H1 (cell line): ENCODE data around the gene DCTPP1. TPM values are rescaled to one million over a fixed set of nuclear protein-coding genes. Genes with fewer than 3 reads are reported as not detected.
A peak's percentile ranks its signal among the peaks of the same experiment; 100 is the strongest.

Source experiments
- CTCF ChIA-PET: fragments of 300-600 bp; sonication (Branson Sonifier 250); formaldehyde crosslinking; loops from one replicate; lab custom pipeline; 2021; ENCODE audit not compliant: partially characterized antibody; lab: Charles Lee
- POLR2A ChIA-PET: fragments of 300-600 bp; sonication (Branson Sonifier 250); formaldehyde crosslinking; loops from one replicate; lab custom pipeline; 2021; ENCODE audit warnings: inconsistent platforms; ENCODE audit not compliant: partially characterized antibody; lab: Charles Lee
- DNase-seq, 2 experiments: peaks; one replicate each; pipeline versions ENCODE4 v3.0.0 to v3.0.0-alpha.2; 2010 to 2022; ENCODE audit warnings: low spot score in 2 of 2, low read depth in 1 of 2, mixed read lengths in 1 of 2
- FAIRE-seq: peaks from 2 replicates; lab custom pipeline; 2011; peaks lifted over from hg19 to GRCh38; lab: Jason Lieb, UNC
- H2AFZ ChIP-seq: 2 replicates; pipeline ENCODE4 v1.8.1; 2012; ENCODE audit warnings: low read length, inconsistent platforms
- H2AK5ac ChIP-seq: 2 replicates; pipeline ENCODE4 v1.6.1; 2013; ENCODE audit warnings: low read depth, low read length
- H2BK120ac ChIP-seq: replicated peaks from 2 replicates; pipeline ENCODE3; 2013; ENCODE audit warnings: low read depth, low read length, inconsistent platforms
- H2BK12ac ChIP-seq: 2 replicates; pipeline ENCODE4 v1.6.1; 2013; ENCODE audit warnings: low read depth, low read length
- H2BK15ac ChIP-seq: 2 replicates; pipeline ENCODE4 v1.6.1; 2013; ENCODE audit warnings: low read length
- H2BK20ac ChIP-seq: 2 replicates; pipeline ENCODE4 v1.6.1; 2013; ENCODE audit warnings: low read length
- H2BK5ac ChIP-seq: 2 replicates; pipeline ENCODE4 v1.6.1; 2013; ENCODE audit warnings: low read depth, low read length
- H3K14ac ChIP-seq: 2 replicates; pipeline ENCODE4 v1.6.1; 2013; ENCODE audit warnings: inconsistent platforms; ENCODE audit not compliant: insufficient read length
- H3K18ac ChIP-seq: 2 replicates; pipeline ENCODE4 v1.6.1; 2013; ENCODE audit warnings: low read length; ENCODE audit errors: extremely low read depth
- H3K23ac ChIP-seq: 2 replicates; pipeline ENCODE4 v1.6.1; 2013; ENCODE audit warnings: inconsistent platforms; ENCODE audit not compliant: insufficient read length
- H3K23me2 ChIP-seq: 2 replicates; pipeline ENCODE4 v1.6.1; 2013; ENCODE audit warnings: low read depth, low read length
- H3K27ac ChIP-seq: 2 replicates; pipeline ENCODE4 v1.6.1; 2011; ENCODE audit warnings: low read depth, low read length, inconsistent platforms
- H3K27me3 ChIP-seq, 4 experiments: replicated peaks in 1 of 4; 1 replicate in 1 of 4; 2 replicates in 3 of 4; pipeline versions ENCODE4 v1.6.1 to v1.8.1; 2011 to 2013; ENCODE audit warnings: low read length in 3 of 4, mild to moderate bottlenecking in 3 of 4, inconsistent platforms in 2 of 4, mixed read lengths in 2 of 4, moderate library complexity in 1 of 4; ENCODE audit not compliant: control insufficient read depth in 3 of 4, insufficient read depth in 3 of 4; ENCODE audit errors: extremely low read depth in 1 of 4
- H3K36me3 ChIP-seq, 4 experiments: 2 replicates each; pipeline versions ENCODE4 v1.6.1 to v1.8.1; 2011 to 2013; ENCODE audit warnings: mild to moderate bottlenecking in 4 of 4, low read length in 3 of 4, moderate library complexity in 2 of 4, control low read depth in 1 of 4, inconsistent platforms in 1 of 4; ENCODE audit not compliant: insufficient read depth in 4 of 4, control insufficient read depth in 2 of 4
- H3K4ac ChIP-seq: replicated peaks from 2 replicates; pipeline ENCODE3; 2013; ENCODE audit warnings: low read length, low read depth, mixed read lengths, inconsistent platforms; ENCODE audit not compliant: insufficient read length
- H3K4me1 ChIP-seq, 4 experiments: replicated peaks in 1 of 4; 1 replicate in 1 of 4; 2 replicates in 3 of 4; pipeline versions ENCODE4 v1.6.1 to v1.8.1; 2011 to 2013; ENCODE audit warnings: low read length in 3 of 4, inconsistent platforms in 2 of 4, mixed read lengths in 1 of 4; ENCODE audit not compliant: insufficient read depth in 4 of 4, control insufficient read depth in 3 of 4
- H3K4me2 ChIP-seq, 2 experiments: 2 replicates each; pipeline versions ENCODE4 v1.6.1 to v1.8.1; 2011 to 2013; ENCODE audit warnings: low read depth in 2 of 2, low read length in 2 of 2, control low read depth in 1 of 2, inconsistent platforms in 1 of 2, mild to moderate bottlenecking in 1 of 2; ENCODE audit not compliant: insufficient read depth in 1 of 2
- H3K4me3 ChIP-seq, 4 experiments: fragments of 200-600, 300-600 bp in 1 of 4; sonication (generic), shearing (Covaris generic), sonication (Bioruptor Twin) in 1 of 4; 2 replicates each; pipeline versions ENCODE4 v1.5.1 to v1.8.1; 2011 to 2016; ENCODE audit warnings: low read length in 4 of 4, low read depth in 3 of 4, control low read depth in 2 of 4, inconsistent platforms in 2 of 4, mild to moderate bottlenecking in 2 of 4, mixed read lengths in 1 of 4, moderate library complexity in 1 of 4; ENCODE audit not compliant: insufficient read depth in 2 of 4; ENCODE audit errors: extremely low read depth in 1 of 4
- H3K56ac ChIP-seq: replicated peaks from 2 replicates; pipeline ENCODE3; 2013; ENCODE audit warnings: low read depth, mild to moderate bottlenecking, mixed read lengths, low read length, inconsistent platforms; ENCODE audit not compliant: insufficient read length
- H3K79me1 ChIP-seq: 2 replicates; pipeline ENCODE4 v1.6.1; 2013; ENCODE audit warnings: low read depth, low read length, control low read depth
- H3K79me2 ChIP-seq, 2 experiments: 2 replicates each; pipeline versions ENCODE4 v1.6.1 to v1.8.1; 2012 to 2013; ENCODE audit warnings: low read length in 2 of 2, mild to moderate bottlenecking in 2 of 2, inconsistent platforms in 1 of 2; ENCODE audit not compliant: insufficient read depth in 2 of 2, control insufficient read depth in 1 of 2
- H3K9ac ChIP-seq, 4 experiments: replicated peaks in 1 of 4; 1 replicate in 1 of 4; 2 replicates in 3 of 4; pipeline versions ENCODE4 v1.6.1 to v1.8.1; 2011 to 2013; ENCODE audit warnings: low read depth in 3 of 4, low read length in 3 of 4, control low read depth in 2 of 4, mild to moderate bottlenecking in 2 of 4, moderate library complexity in 2 of 4, inconsistent platforms in 1 of 4; ENCODE audit errors: extremely low read depth in 1 of 4
- H3K9me3 ChIP-seq, 2 experiments: 2 replicates each; pipeline versions ENCODE4 v1.6.1 to v1.8.1; 2012 to 2013; ENCODE audit warnings: mild to moderate bottlenecking in 2 of 2, moderate library complexity in 2 of 2, control low read depth in 1 of 2, inconsistent platforms in 1 of 2, low read depth in 1 of 2, low read length in 1 of 2, mixed read lengths in 1 of 2; ENCODE audit not compliant: insufficient read depth in 2 of 2
- H4K20me1 ChIP-seq, 2 experiments: replicated peaks in 1 of 2; 2 replicates each; pipeline versions ENCODE3 to v1.8.1; 2011 to 2013; ENCODE audit warnings: inconsistent platforms in 2 of 2, low read length in 2 of 2, mild to moderate bottlenecking in 1 of 2; ENCODE audit not compliant: insufficient read depth in 2 of 2, control insufficient read depth in 1 of 2
- H4K5ac ChIP-seq: 2 replicates; pipeline ENCODE4 v1.6.1; 2013; ENCODE audit warnings: low read length, low read depth, mixed read lengths, inconsistent platforms; ENCODE audit not compliant: insufficient read length
- H4K8ac ChIP-seq: 2 replicates; pipeline ENCODE4 v1.8.0; 2013; ENCODE audit warnings: mild to moderate bottlenecking, moderate library complexity, low read length, inconsistent platforms; ENCODE audit not compliant: insufficient read depth; ENCODE audit errors: extremely low read depth
- H4K91ac ChIP-seq: replicated peaks from 2 replicates; pipeline ENCODE3; 2013; ENCODE audit warnings: low read length, mixed read lengths, inconsistent platforms; ENCODE audit not compliant: insufficient read length
- KDM4A ChIP-seq: IDR thresholded peaks from one replicate; pipeline ENCODE4 v1.7.1; 2012; ENCODE audit warnings: low read depth, mild to moderate bottlenecking, moderate library complexity, low read length, inconsistent platforms; ENCODE audit not compliant: severe bottlenecking
- MAX ChIP-seq: IDR thresholded peaks from 2 replicates; pipeline ENCODE4 v1.6.1; 2012; ENCODE audit warnings: inconsistent platforms
- TCF12 ChIP-seq: IDR thresholded peaks from 2 replicates; pipeline ENCODE4 v1.6.1; 2011; ENCODE audit warnings: low read depth, mild to moderate bottlenecking, low read length
- WGBS, 2 experiments: shearing (Covaris generic) in 1 of 2; methylation state at CpG; one replicate each; pipeline versions ENCODE4 v1.1.6 to v1.1.7; 2013 to 2015; ENCODE audit warnings: low lambda C conversion rate in 2 of 2, mixed read lengths in 2 of 2, inconsistent platforms in 1 of 2, low coverage in 1 of 2, missing lambda C conversion rate in 1 of 2; ENCODE audit not compliant: insufficient replicate concordance in 2 of 2, insufficient coverage in 1 of 2, insufficient read length in 1 of 2; ENCODE audit errors: extremely low coverage in 1 of 2, missing lambda C conversion rate in 1 of 2; 5-methylcytosine and 5-hydroxymethylcytosine counted together
- polyA plus RNA-seq, 7 experiments: library from polyadenylated mRNA; depleted of rRNA in 3 of 7; stranded (reverse) in 5 of 7; unstranded in 2 of 7; fragments of >200 nt in 5 of 7; fragments of 200-250 nt in 2 of 7; gene quantifications; 1 replicate in 5 of 7; 2 replicates in 1 of 7; 4 replicates in 1 of 7; pipeline versions ENCODE4 v1.2.1 to v1.2.3, GENCODE V29; 2011 to 2013; ENCODE audit warnings: missing spikeins in 2 of 7, mixed read lengths in 2 of 7
- total RNA-seq: library from RNA; stranded (reverse); fragmentation: NEBNext Ultra II Directional; extraction: Animal tissue kit (Norgen Biotek cat#: 25700); gene quantifications from 2 replicates; pipeline ENCODE4 v1.2.1, GENCODE V29; 2021

Gene DCTPP1
- total and polyA plus RNA-seq, 2 of the 8 experiments (the other 6 are each of a cell fraction or from before 2014, with no cell fraction given) = 94.5 to 103 TPM

GRCh38 chr16:30377050-30377811 is 52.6 kb downstream of the DCTPP1 start:
- no peaks in the 10 kb centered on the region for H4K20me1 ChIP-seq
- no peaks in the 10 kb centered on the region for H3K27me3 ChIP-seq
- H3K14ac ChIP-seq = no peak overlapping the region
- no peak overlapping the region for H3K23ac ChIP-seq
- peak overlapping the region; percentile 93 for H4K91ac ChIP-seq
- peak overlapping the region; percentile 92 for H3K27ac ChIP-seq
- no peak overlapping the region for H2AFZ ChIP-seq
- H2BK12ac ChIP-seq = peak overlapping the region; percentile 85; the same call in 1 of the 2 replicates
- H3K4me2 ChIP-seq = peak overlapping the region; percentile 80 to 81
- peak overlapping the region; percentile 89 for H2BK5ac ChIP-seq
- DNase-seq = peak in 1 of 2 experiments; percentile 92
- no peaks in the 10 kb centered on the region for H3K9me3 ChIP-seq
- H4K8ac ChIP-seq = peak overlapping the region; percentile 54; the same call in 1 of the 2 replicates
- peak overlapping the region; percentile 53 to 88 (median 66) for H3K4me3 ChIP-seq
- H3K79me1 ChIP-seq = no peaks in the 10 kb centered on the region
- peaks cover 10% of the 10 kb centered on the region for H3K23me2 ChIP-seq
- peak overlapping the region; percentile 74 for H3K4ac ChIP-seq
- 53% methylated on average over 19 of the region's 29 CpGs; no CpG with 5 or more reads in 1 of the 2 experiments for WGBS, 2 experiments
- no peak for FAIRE-seq
- H2BK15ac ChIP-seq = 0 out of 2 replicates have a peak overlapping the region, but pooled peaks have one; percentile 53
- peaks cover 0 to 9% (median 5%) of the 10 kb centered on the region in 4 experiments; a peak in 5 of 7 replicates for H3K4me1 ChIP-seq
- no peak overlapping the region for H2AK5ac ChIP-seq
- peak overlapping the region; percentile 70 for H4K5ac ChIP-seq
- no peak overlapping the region for H2BK120ac ChIP-seq
- H3K79me2 ChIP-seq = no peaks in the 10 kb centered on the region
- peak overlapping the region; percentile 46 to 63 (median 57) for H3K9ac ChIP-seq
- POLR2A ChIA-PET = interaction anchor here (0.6 to 13.6 kb wide), 9 partner anchors 12 to 371 kb away, joined by 3 to 151 read pairs (median 4); partner anchors contain the start of genes ALDOA, CD2BP2, PHKG2 and ZNF48
- no peaks in the 10 kb centered on the region for H3K36me3 ChIP-seq
- H2BK20ac ChIP-seq = no peak overlapping the region
- no peak for TF ChIP-seq KDM4A
- no peak for TF ChIP-seq TCF12
- TF ChIP-seq MAX = peak; percentile 64; the same call in 1 of the 2 replicates
- H3K56ac ChIP-seq = peak overlapping the region; percentile 74
- peak overlapping the region; percentile 84 for H3K18ac ChIP-seq
- CTCF ChIA-PET = interaction anchor here (0.6 to 2.3 kb wide), 5 partner anchors 13 to 31 kb away, joined by 3 to 8 read pairs (median 4); partner anchors contain the start of gene ZNF771
